Measurements from ENCODE around the gene GPR107. TPM values are rescaled to one million over a fixed set of nuclear protein-coding genes. Genes with fewer than 3 reads are reported as not detected.
A peak's percentile ranks its signal among the peaks of the same experiment; 100 is the strongest.

GPR107 gene
- total and polyA plus RNA-seq, 2 experiments from 2014 or later = 6.2 to 30.7 TPM

GRCh38 chr9:130051855-130052254 lies 1.9 kb upstream of the GPR107 start (continued):
- TF ChIP-seq ZNF462 (CRISPR knock-in tag; IDR thresholded peaks at IDR 0.05) (no peak), REST (IDR thresholded peaks at IDR 0.05; ENCODE audit: unreplicated experiment) (no peak), ETS1 (IDR thresholded peaks at IDR 0.05) (no peak)

GRCh38 chr9:130053109-130053503 lies 600 bp upstream of the GPR107 start:
- H4K20me1 ChIP-seq (replicated peaks; ENCODE audit: insufficient read depth) = no peaks in the 10 kb centered on the region
- H3K27ac Mint-ChIP-seq = peak overlapping the region; percentile 72
- no peaks in the 10 kb centered on the region for H3K27me3 ChIP-seq (ENCODE audit: insufficient read depth)
- H3K9me3 Mint-ChIP-seq = no peaks in the 10 kb centered on the region
- no peaks in the 10 kb centered on the region for H3K9me2 ChIP-seq (ENCODE audit: insufficient read depth)
- H3K4me1 Mint-ChIP-seq = peaks cover 14% of the 10 kb centered on the region
- H3K4me3 Mint-ChIP-seq = peak overlapping the region; percentile 96
- peak overlapping the region; percentile 98 for H3K4me3 ChIP-seq
- H3K27ac ChIP-seq (ENCODE audit: low read depth) = peak overlapping the region; percentile 79
- no peak for TF ChIP-seq EZH2phosphoT487 (IDR thresholded peaks at IDR 0.05; ENCODE audit: unreplicated experiment)
- no peak for TF ChIP-seq JUNB (IDR thresholded peaks at IDR 0.05; ENCODE audit: unreplicated experiment)
- no peak for TF ChIP-seq EZH2 (IDR thresholded peaks at IDR 0.05; ENCODE audit: low read depth, unreplicated experiment)
- no peak for TF ChIP-seq REST (IDR thresholded peaks at IDR 0.05; ENCODE audit: unreplicated experiment)
- no peak for TF ChIP-seq NANOG (IDR thresholded peaks at IDR 0.05; ENCODE audit: borderline replicate concordance)
- no peak for TF ChIP-seq ZNF114 (CRISPR knock-in tag; IDR thresholded peaks at IDR 0.05)
- TF ChIP-seq ZNF331 (CRISPR knock-in tag; IDR thresholded peaks at IDR 0.05; ENCODE audit: low read depth) = no peak
- no peak for TF ChIP-seq STAT1 (IDR thresholded peaks at IDR 0.05; ENCODE audit: unreplicated experiment)
- H3F3A ChIP-seq (replicated peaks; ENCODE audit: low read depth) = 0 out of 2 replicates have a peak, but pooled peaks cover 7% of the 10 kb centered on the region
- peak overlapping the region; percentile 94 for H3K4me2 ChIP-seq
- no peaks in the 10 kb centered on the region for H3K36me3 ChIP-seq (ENCODE audit: insufficient read depth)
- peak overlapping the region; percentile 98 for H2AFZ ChIP-seq
- no peak for ATAC-seq
- peaks cover 48% of the 10 kb centered on the region for H3K79me2 ChIP-seq (replicated peaks; ENCODE audit: insufficient read depth)
- H3K36me3 Mint-ChIP-seq (ENCODE audit: low read depth) = no peaks in the 10 kb centered on the region; the same call in 2 of the 3 replicates
- peaks cover 3% of the 10 kb centered on the region for H3K27me3 Mint-ChIP-seq (ENCODE audit: insufficient read depth, low read depth, poor library complexity)
- H3K4me1 ChIP-seq (ENCODE audit: insufficient read depth) = peaks cover 32% of the 10 kb centered on the region; the same call in 1 of the 2 replicates
- no peak for DNase-seq (ENCODE audit: low spot score)

Data from GM23338 (cell line).